ENCODE data around the gene DNAH14.
"Not testable (repeated sequence)": the region's sequence is repeated elsewhere in the genome, so short reads cannot be mapped to it uniquely, and the experiment has no call there.

DNAH14 gene

GRCh38 chr1:224920930-224921329 lies 8.5 kb upstream of the DNAH14 start:
- DNase-seq (ENCODE audit: low read depth in 1 of 2, low spot score in 1 of 2), result no peak

GRCh38 chr1:224921354-224921753 lies 8.1 kb upstream of the DNAH14 start:
- DNase-seq (ENCODE audit: low read depth in 1 of 2, low spot score in 1 of 2), result no peak

- no peak for DNase-seq (ENCODE audit: low read depth in 1 of 2, low spot score in 1 of 2)
Measured at GRCh38 chr1:224922404-224923164, 6.9 kb upstream of the DNAH14 start.

GRCh38 chr1:224923726-224924125 lies 5.7 kb upstream of the DNAH14 start:
- DNase-seq (ENCODE audit: low read depth in 1 of 2, low spot score in 1 of 2), result no peak

- DNase-seq (ENCODE audit: low read depth in 1 of 2, low spot score in 1 of 2), result not testable (repeated sequence)
Measured at GRCh38 chr1:224927631-224928030, 1.8 kb upstream of the DNAH14 start.

- no peak for DNase-seq (ENCODE audit: low read depth in 1 of 2, low spot score in 1 of 2)
Measured at GRCh38 chr1:224928906-224929305, 569 bp upstream of the DNAH14 start.

GRCh38 chr1:224931605-224932004 lies 2.1 kb downstream of the DNAH14 start:
- no peak for DNase-seq (ENCODE audit: low read depth in 1 of 2, low spot score in 1 of 2)

- no peak for DNase-seq (ENCODE audit: low read depth in 1 of 2, low spot score in 1 of 2)
Measured at GRCh38 chr1:224932607-224933249, 3.3 kb downstream of the DNAH14 start.

GRCh38 chr1:224933584-224933983 lies 4.1 kb downstream of the DNAH14 start:
- no peak for DNase-seq (ENCODE audit: low read depth in 1 of 2, low spot score in 1 of 2)

GRCh38 chr1:224938652-224939051 lies 9.2 kb downstream of the DNAH14 start:
- DNase-seq (ENCODE audit: low read depth in 1 of 2, low spot score in 1 of 2), result no peak

- DNase-seq (ENCODE audit: low read depth in 1 of 2, low spot score in 1 of 2), result no peak
Measured at GRCh38 chr1:224939844-224940425, 10.5 kb downstream of the DNAH14 start.

- DNase-seq (ENCODE audit: low read depth in 1 of 2, low spot score in 1 of 2), result not testable (repeated sequence)
Measured at GRCh38 chr1:224940735-224941134, 11.3 kb downstream of the DNAH14 start.

- DNase-seq (ENCODE audit: low read depth in 1 of 2, low spot score in 1 of 2), result not testable (repeated sequence)
Measured at GRCh38 chr1:224945651-224946348, 16.3 kb downstream of the DNAH14 start.

GRCh38 chr1:224946349-224946691 lies 16.8 kb downstream of the DNAH14 start:
- not testable (repeated sequence) for DNase-seq (ENCODE audit: low read depth in 1 of 2, low spot score in 1 of 2)

GRCh38 chr1:224957696-224958095 lies 28.2 kb downstream of the DNAH14 start:
- DNase-seq (ENCODE audit: low read depth in 1 of 2, low spot score in 1 of 2), result no peak

GRCh38 chr1:224958490-224958889 lies 29.0 kb downstream of the DNAH14 start:
- DNase-seq (ENCODE audit: low read depth in 1 of 2, low spot score in 1 of 2), result no peak

GRCh38 chr1:224959115-224959514 lies 29.6 kb downstream of the DNAH14 start:
- no peak for DNase-seq (ENCODE audit: low read depth in 1 of 2, low spot score in 1 of 2)

GRCh38 chr1:224959656-224960055 lies 30.2 kb downstream of the DNAH14 start:
- DNase-seq (ENCODE audit: low read depth in 1 of 2, low spot score in 1 of 2), result no peak

GRCh38 chr1:224980181-224980580 lies 50.7 kb downstream of the DNAH14 start:
- DNase-seq (ENCODE audit: low read depth in 1 of 2, low spot score in 1 of 2), result no peak

- DNase-seq (ENCODE audit: low read depth in 1 of 2, low spot score in 1 of 2), result not testable (repeated sequence)
Measured at GRCh38 chr1:224981922-224982354, 52.5 kb downstream of the DNAH14 start.

GRCh38 chr1:224988042-224988441 lies 58.6 kb downstream of the DNAH14 start:
- no peak for DNase-seq (ENCODE audit: low read depth in 1 of 2, low spot score in 1 of 2)

GRCh38 chr1:224989615-224990014 lies 60.1 kb downstream of the DNAH14 start:
- no peak for DNase-seq (ENCODE audit: low read depth in 1 of 2, low spot score in 1 of 2)

All from activated CD4-positive, alpha-beta T cell treated with anti-CD3 and anti-CD28 coated beads, Interleukin-2, amount 50 U/mL, for 24 hours (primary cell).